Measurements from ENCODE around the gene MINDY4.

MINDY4 gene

DNA sequence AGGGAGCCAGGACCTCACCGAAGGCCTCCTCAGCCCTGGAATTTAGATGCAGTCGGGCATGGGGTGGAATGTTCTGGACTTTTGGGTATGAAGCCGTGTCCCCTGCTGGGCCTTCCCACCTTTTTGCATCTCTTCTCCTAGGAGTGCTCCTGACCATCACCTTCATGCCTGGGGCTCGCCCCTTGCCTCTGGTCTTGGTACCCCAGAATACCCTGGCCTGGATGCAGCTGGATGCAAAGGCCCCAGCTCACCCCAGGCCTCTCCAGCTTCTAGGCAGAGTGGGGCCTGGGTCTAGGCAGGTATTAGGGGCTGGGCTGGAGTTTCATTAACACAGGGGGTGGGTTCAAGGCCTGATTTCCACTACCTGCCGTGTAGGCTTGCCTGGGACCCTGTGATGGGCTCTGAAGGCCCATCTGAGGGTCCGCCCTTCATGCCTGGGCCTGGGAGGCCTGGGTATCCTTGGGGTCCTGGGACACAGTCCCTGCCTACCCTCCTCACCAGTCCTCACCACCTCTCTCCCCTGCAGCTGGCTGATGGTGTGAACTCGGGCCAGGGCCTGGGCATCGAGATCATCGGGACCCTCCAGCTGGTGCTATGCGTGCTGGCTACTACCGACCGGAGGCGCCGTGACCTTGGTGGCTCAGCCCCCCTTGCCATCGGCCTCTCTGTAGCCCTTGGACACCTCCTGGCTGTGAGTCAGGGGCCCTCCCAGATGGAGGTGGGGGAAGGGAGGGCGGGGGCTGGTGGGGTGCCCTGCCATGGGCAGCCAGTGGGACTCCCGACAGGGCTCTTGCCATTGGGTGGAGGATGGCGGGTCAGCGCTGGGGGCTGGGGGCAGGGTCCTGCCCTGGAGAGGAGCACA is 150.6 kb downstream of the MINDY4 start:
- no peak for TF ChIP-seq JUND (IDR thresholded peaks at IDR 0.05; ENCODE audit: low read depth)
- in situ Hi-C loops (cut with HindIII; ENCODE audit: low pct_unique_long_range_greater_than_20kb, low sequenced_read_pairs) = no loop called here
- no peak for DNase-seq (ENCODE audit: low read depth in 1 of 2, low spot score in 1 of 2)

DNA sequence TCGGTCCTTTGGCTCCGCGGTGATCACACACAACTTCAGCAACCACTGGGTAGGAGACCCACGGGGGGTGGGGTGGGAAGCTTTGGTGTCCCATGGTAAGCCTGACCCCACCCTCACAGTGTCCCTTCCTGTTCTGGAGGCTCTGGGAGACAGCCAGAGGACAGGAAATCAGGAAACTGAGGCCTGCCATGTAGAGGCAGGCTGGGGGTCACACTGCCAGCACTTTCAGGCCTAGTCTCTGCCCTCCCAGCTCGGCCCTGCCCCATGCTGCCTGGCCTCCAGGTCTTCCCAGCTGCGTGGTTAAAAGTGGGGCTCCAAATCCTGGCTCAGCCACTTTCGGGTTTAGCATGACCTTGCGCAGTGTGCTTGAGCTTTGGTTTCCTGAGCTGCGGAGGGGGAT is 151.4 kb downstream of the MINDY4 start:
- no peak for DNase-seq (ENCODE audit: low read depth in 1 of 2, low spot score in 1 of 2)
- in situ Hi-C loops (cut with HindIII; ENCODE audit: low pct_unique_long_range_greater_than_20kb, low sequenced_read_pairs) = no loop called here
- no peak for TF ChIP-seq JUND (IDR thresholded peaks at IDR 0.05; ENCODE audit: low read depth)

DNA sequence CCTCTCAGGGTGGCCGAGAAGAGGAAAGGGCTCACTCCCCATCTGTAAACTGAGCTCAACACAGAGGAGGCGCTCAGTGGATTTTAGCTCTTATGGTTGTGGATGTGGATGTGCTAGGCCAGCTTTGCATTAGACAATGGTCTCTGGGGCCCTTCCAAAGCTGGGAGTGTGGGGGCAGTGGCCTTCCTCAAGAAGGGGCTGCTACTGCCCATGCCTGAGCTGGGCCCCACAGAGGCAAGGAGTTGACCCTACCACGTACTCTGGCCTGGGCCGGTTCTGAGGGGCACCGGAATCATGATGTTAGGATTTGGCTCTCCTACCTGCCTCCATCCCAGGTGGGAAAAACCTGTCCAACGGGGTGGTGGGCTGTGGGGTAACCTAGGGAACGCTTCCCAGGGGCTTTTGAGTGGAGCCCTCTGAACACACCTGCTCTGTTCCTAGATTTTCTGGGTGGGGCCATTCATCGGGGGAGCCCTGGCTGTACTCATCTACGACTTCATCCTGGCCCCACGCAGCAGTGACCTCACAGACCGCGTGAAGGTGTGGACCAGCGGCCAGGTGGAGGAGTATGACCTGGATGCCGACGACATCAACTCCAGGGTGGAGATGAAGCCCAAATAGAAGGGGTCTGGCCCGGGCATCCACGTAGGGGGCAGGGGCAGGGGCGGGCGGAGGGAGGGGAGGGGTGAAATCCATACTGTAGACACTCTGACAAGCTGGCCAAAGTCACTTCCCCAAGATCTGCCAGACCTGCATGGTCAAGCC is 152.0 kb downstream of the MINDY4 start:
- no peak for DNase-seq (ENCODE audit: low read depth in 1 of 2, low spot score in 1 of 2)
- no peak for TF ChIP-seq JUND (IDR thresholded peaks at IDR 0.05; ENCODE audit: low read depth)
- in situ Hi-C loops (cut with HindIII; ENCODE audit: low pct_unique_long_range_greater_than_20kb, low sequenced_read_pairs) = no loop called here

DNA sequence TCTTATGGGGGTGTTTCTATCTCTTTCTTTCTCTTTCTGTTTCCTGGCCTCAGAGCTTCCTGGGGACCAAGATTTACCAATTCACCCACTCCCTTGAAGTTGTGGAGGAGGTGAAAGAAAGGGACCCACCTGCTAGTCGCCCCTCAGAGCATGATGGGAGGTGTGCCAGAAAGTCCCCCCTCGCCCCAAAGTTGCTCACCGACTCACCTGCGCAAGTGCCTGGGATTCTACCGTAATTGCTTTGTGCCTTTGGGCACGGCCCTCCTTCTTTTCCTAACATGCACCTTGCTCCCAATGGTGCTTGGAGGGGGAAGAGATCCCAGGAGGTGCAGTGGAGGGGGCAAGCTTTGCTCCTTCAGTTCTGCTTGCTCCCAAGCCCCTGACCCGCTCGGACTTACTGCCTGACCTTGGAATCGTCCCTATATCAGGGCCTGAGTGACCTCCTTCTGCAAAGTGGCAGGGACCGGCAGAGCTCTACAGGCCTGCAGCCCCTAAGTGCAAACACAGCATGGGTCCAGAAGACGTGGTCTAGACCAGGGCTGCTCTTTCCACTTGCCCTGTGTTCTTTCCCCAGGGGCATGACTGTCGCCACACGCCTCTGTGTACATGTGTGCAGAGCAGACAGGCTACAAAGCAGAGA is 152.7 kb downstream of the MINDY4 start:
- in situ Hi-C loops (cut with HindIII; ENCODE audit: low pct_unique_long_range_greater_than_20kb, low sequenced_read_pairs) = no loop called here
- TF ChIP-seq JUND (IDR thresholded peaks at IDR 0.05; ENCODE audit: low read depth) = no peak
- no peak for DNase-seq (ENCODE audit: low read depth in 1 of 2, low spot score in 1 of 2)

DNA sequence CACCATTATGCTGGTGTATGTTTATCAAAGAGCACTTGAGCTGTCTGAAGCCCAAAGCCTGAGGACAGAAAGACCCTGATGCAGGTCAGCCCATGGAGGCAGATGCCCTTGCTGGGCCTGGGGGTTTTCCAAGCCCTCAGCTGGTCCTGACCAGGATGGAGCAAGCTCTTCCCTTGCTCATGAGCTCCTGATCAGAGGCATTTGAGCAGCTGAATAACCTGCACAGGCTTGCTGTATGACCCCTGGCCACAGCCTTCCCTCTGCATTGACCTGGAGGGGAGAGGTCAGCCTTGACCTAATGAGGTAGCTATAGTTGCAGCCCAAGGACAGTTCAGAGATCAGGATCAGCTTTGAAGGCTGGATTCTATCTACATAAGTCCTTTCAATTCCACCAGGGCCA is 153.4 kb downstream of the MINDY4 start:
- TF ChIP-seq JUND (IDR thresholded peaks at IDR 0.05; ENCODE audit: low read depth) = no peak
- no peak for DNase-seq (ENCODE audit: low read depth in 1 of 2, low spot score in 1 of 2)
- in situ Hi-C loops (cut with HindIII; ENCODE audit: low pct_unique_long_range_greater_than_20kb, low sequenced_read_pairs) = no loop called here

DNA sequence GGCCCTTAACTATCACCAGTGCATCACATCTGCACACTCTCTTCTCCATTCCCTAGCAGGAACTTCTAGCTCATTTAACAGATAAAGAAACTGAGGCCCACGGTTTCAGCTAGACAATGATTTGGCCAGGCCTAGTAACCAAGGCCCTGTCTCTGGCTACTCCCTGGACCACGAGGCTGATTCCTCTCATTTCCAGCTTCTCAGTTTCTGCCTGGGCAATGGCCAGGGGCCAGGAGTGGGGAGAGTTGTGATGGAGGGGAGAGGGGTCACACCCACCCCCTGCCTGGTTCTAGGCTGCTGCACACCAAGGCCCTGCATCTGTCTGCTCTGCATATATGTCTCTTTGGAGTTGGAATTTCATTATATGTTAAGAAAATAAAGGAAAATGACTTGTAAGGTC is 153.9 kb downstream of the MINDY4 start:
- no peak for TF ChIP-seq JUND (IDR thresholded peaks at IDR 0.05; ENCODE audit: low read depth)
- in situ Hi-C loops (cut with HindIII; ENCODE audit: low pct_unique_long_range_greater_than_20kb, low sequenced_read_pairs) = no loop called here
- DNase-seq (ENCODE audit: low read depth in 1 of 2, low spot score in 1 of 2) = no peak

- TF ChIP-seq JUND (IDR thresholded peaks at IDR 0.05; ENCODE audit: low read depth) = no peak
- no peak for DNase-seq (ENCODE audit: low read depth in 1 of 2, low spot score in 1 of 2)
- in situ Hi-C loops (cut with HindIII; ENCODE audit: low pct_unique_long_range_greater_than_20kb, low sequenced_read_pairs) = no loop called here
Observed at GRCh38 chr7:30925913-30926312, 154.7 kb downstream of the MINDY4 start.

DNA sequence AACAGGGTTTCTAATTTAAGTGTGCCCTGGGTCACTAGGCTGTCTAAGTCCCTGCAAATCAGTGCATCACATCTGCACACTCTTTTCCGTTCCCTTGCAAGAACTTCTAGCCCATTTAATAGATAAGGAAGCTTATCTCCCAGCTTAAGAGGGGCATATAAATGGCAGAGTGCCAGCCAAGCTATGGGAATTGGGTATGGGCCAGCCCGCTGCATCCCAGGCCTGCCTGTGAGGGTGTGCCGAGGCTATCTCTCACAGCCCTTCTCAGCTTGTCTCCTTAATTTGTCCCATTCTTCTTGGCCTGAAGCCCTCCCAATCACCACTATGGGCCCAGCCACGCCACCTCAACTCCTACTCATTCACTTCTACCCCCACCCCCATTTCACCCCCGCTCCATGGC is 155.1 kb downstream of the MINDY4 start:
- DNase-seq (ENCODE audit: low read depth in 1 of 2, low spot score in 1 of 2) = no peak
- no peak for TF ChIP-seq JUND (IDR thresholded peaks at IDR 0.05; ENCODE audit: low read depth)
- in situ Hi-C loops (cut with HindIII; ENCODE audit: low pct_unique_long_range_greater_than_20kb, low sequenced_read_pairs) = no loop called here

GRCh38 chr7:30927040-30927439 is 155.8 kb downstream of the MINDY4 start:
- in situ Hi-C loops (cut with HindIII; ENCODE audit: low pct_unique_long_range_greater_than_20kb, low sequenced_read_pairs) = no loop called here
- TF ChIP-seq JUND (IDR thresholded peaks at IDR 0.05; ENCODE audit: low read depth) = no peak
- no peak for DNase-seq (ENCODE audit: low read depth in 1 of 2, low spot score in 1 of 2)

GRCh38 chr7:30927559-30927958 is 156.3 kb downstream of the MINDY4 start:
- TF ChIP-seq JUND (IDR thresholded peaks at IDR 0.05; ENCODE audit: low read depth) = no peak
- DNase-seq (ENCODE audit: low read depth in 1 of 2, low spot score in 1 of 2) = no peak
- in situ Hi-C loops (cut with HindIII; ENCODE audit: low pct_unique_long_range_greater_than_20kb, low sequenced_read_pairs) = no loop called here

DNA sequence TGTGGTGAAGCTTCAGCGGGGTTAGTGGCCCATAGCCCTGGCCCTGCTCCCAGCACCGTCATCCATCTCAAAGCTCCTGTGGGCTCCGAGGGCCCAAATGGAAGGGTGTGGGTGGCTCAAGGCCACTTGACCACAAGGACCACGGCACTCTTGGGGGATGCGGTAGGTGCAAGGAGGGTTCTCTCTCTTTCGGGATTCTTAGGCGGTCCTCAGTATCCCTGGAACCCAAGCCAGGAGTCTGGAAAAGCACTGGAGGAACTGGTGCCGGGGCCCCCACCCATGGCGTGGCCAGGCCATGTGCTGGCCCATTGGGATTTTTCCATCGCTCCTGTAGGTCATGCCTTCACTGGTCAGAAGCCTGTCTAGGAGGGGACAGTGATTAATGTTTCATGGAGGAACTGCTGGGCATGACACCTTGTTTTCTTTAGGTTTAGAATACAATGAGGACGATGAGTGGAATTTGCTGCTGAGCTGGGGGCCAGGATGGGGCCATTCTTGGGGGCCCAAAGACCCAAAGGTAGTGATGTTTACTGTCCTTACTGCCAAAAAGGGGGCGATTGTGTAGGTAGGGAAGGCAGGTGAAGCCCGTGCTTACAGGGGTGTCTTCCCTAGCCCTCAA is 157.1 kb downstream of the MINDY4 start:
- TF ChIP-seq JUND (IDR thresholded peaks at IDR 0.05; ENCODE audit: low read depth) = no peak
- DNase-seq (ENCODE audit: low read depth in 1 of 2, low spot score in 1 of 2) = no peak
- in situ Hi-C loops (cut with HindIII; ENCODE audit: low pct_unique_long_range_greater_than_20kb, low sequenced_read_pairs) = no loop called here

DNA sequence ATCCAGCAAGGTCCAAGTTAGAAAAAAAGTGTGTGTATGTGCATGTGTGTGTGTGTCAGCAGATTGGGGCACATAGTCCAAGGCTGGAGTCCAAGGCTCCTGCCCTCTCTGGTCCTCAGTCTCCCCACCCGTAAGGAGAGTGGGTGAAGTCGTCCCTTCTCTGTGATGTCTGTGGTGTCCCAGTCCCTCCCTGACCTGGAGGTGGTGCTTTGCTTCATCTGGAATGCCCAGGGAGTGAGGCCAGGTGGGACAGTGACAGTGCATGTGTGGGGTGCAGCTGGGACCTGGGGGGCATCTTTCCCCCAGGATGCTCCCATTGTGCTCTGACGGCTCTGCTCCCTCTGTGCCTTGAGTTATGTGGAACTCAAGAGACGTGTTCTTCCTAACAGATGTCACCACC is 158.5 kb downstream of the MINDY4 start:
- DNase-seq (ENCODE audit: low read depth in 1 of 2, low spot score in 1 of 2) = no peak
- in situ Hi-C loops (cut with HindIII; ENCODE audit: low pct_unique_long_range_greater_than_20kb, low sequenced_read_pairs) = no loop called here
- TF ChIP-seq JUND (IDR thresholded peaks at IDR 0.05; ENCODE audit: low read depth) = no peak

All from T47D (cell line).